Gastrocnemius medialis (tissue), 4 donors: ENCODE data around the gene GJA9. TPM values are rescaled to one million over a fixed set of nuclear protein-coding genes. Genes with fewer than 3 reads are reported as not detected.

Source experiments
- ATAC-seq, 2 donors: fragments of 150-250 bp; one replicate each; pipeline ENCODE4 v1.9.1; 2016
- DNase-seq, 2 donors: peaks; one replicate each; pipeline ENCODE4 v3.0.0-alpha.2; 2019
- H3K27ac ChIP-seq, 4 donors: fragments of 200-600 bp; sonication (generic); 1 replicate in 1 of 4; 2 replicates in 3 of 4; pipeline ENCODE4 v1.5.1; 2016 to 2018; ENCODE audit warnings: mild to moderate bottlenecking in 2 of 4, moderate library complexity in 1 of 4
- H3K27me3 ChIP-seq, 3 donors: fragments of 200-600 bp; sonication (generic) in 2 of 3; 1 replicate in 1 of 3; 2 replicates in 2 of 3; pipeline versions ENCODE4 v1.5.1 to v1.6.0; 2016 to 2019; ENCODE audit warnings: mild to moderate bottlenecking in 1 of 3, moderate library complexity in 1 of 3
- H3K36me3 ChIP-seq, 2 donors: fragments of 200-600 bp; sonication (generic) in 1 of 2; one replicate each; pipeline ENCODE4 v1.5.1; 2017 to 2018
- H3K4me1 ChIP-seq, 2 donors: fragments of 200-600 bp; sonication (generic) in 1 of 2; one replicate each; pipeline ENCODE4 v1.5.1; 2016 to 2017; ENCODE audit warnings: mild to moderate bottlenecking in 2 of 2
- H3K4me3 ChIP-seq, 4 donors: fragments of 200-600 bp; sonication (generic) in 3 of 4; 1 replicate in 1 of 4; 2 replicates in 3 of 4; pipeline ENCODE4 v1.5.1; 2016 to 2019; ENCODE audit warnings: mild to moderate bottlenecking in 2 of 4
- H3K9me3 ChIP-seq, 3 donors: fragments of 200-600 bp; sonication (generic) in 2 of 3; 1 replicate in 1 of 3; 2 replicates in 2 of 3; pipeline ENCODE4 v1.5.1; 2016 to 2019
- POLR2A ChIP-seq, 2 donors: fragments of 450-650 bp; IDR thresholded peaks; one replicate each; pipeline ENCODE4 v1.6.1; 2017; ENCODE audit warnings: antibody characterized with exemption in 2 of 2, mild to moderate bottlenecking in 2 of 2, moderate library complexity in 2 of 2
- in situ Hi-C, 4 donors: fragments of 200-750 bp; cut with MboI; loops; one replicate each; pipeline versions ENCODE4 v1.15.0 to v1.8.0; 2017; ENCODE audit warnings: low sequenced_read_pairs in 4 of 4
- intact Hi-C: fragments of 100-400 bp; cut with DNase I; formaldehyde crosslinking; loops from one replicate; pipeline ENCODE4 v1.15.1; 2023; ENCODE audit warnings: low total_unique reads
- total RNA-seq, 4 donors: library from RNA; depleted of rRNA; stranded (reverse); fragments of >200 nt; gene quantifications; one replicate each; pipeline versions ENCODE4 v1.1.0 to v1.2.3, GENCODE V29; 2016
- TF ChIP-seq, protein P1 (sequence below), 5 experiments: fragments of 450-650 bp in 3 of 5; fragments of 200-600 bp in 2 of 5; sonication (generic) in 2 of 5; IDR thresholded peaks in 4 of 5; conservative IDR thresholded peaks in 1 of 5; 1 replicate in 4 of 5; 2 replicates in 1 of 5; pipeline ENCODE4 v1.5.1; 2016 to 2019; ENCODE audit warnings: antibody characterized with exemption in 5 of 5, mild to moderate bottlenecking in 3 of 5, moderate library complexity in 3 of 5

GJA9 gene
- total RNA-seq, 4 donors from 2014 or later = not detected

DNA sequence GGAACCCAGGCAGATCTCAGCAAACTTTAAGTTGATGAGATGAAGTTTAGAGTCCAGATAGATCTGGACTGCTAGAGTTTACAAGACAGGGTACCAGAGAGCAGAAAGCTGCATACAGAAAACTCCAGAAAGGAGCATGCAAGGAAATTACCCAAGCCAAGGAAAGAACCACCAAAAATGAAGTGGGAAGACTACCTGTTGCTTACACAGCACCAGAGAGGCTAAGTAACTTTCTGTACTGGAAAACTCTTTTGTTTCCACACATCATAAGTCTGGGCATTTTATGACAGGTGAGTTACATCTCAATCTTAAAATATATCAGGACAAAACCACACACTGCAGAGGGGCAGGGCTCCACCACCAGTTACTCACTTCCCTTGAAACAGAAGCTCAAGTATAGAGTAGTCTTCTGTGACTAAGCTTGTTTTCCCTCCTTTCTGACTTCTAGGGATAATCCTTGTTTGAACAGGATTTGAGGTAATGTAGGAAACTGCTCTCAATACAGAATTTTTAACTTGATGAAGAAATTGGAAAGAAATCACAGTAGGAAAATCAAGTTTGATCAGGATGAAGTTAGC is 17.4 kb upstream of the GJA9 start:
- Histone ChIP-seq H3K4me3 (no peak overlapping the region), H3K4me1 (no peaks in the 10 kb centered on the region), H3K27ac (no peak overlapping the region), H3K36me3 (no peaks in the 10 kb centered on the region), H3K9me3 (no peaks in the 10 kb centered on the region), H3K27me3 (no peaks in the 10 kb centered on the region)
- intact Hi-C loops (no loop called here), in situ Hi-C loops (no loop called here)
- TF ChIP-seq, protein P1, sequence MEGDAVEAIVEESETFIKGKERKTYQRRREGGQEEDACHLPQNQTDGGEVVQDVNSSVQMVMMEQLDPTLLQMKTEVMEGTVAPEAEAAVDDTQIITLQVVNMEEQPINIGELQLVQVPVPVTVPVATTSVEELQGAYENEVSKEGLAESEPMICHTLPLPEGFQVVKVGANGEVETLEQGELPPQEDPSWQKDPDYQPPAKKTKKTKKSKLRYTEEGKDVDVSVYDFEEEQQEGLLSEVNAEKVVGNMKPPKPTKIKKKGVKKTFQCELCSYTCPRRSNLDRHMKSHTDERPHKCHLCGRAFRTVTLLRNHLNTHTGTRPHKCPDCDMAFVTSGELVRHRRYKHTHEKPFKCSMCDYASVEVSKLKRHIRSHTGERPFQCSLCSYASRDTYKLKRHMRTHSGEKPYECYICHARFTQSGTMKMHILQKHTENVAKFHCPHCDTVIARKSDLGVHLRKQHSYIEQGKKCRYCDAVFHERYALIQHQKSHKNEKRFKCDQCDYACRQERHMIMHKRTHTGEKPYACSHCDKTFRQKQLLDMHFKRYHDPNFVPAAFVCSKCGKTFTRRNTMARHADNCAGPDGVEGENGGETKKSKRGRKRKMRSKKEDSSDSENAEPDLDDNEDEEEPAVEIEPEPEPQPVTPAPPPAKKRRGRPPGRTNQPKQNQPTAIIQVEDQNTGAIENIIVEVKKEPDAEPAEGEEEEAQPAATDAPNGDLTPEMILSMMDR (IDR thresholded peaks at IDR 0.05 in 4 of 5, conservative IDR thresholded peaks at IDR 0.05 in 1 of 5) = no peak
- TF ChIP-seq POLR2A (IDR thresholded peaks at IDR 0.05) = no peak
- no peak for DNase-seq
- ATAC-seq = no peak

DNA sequence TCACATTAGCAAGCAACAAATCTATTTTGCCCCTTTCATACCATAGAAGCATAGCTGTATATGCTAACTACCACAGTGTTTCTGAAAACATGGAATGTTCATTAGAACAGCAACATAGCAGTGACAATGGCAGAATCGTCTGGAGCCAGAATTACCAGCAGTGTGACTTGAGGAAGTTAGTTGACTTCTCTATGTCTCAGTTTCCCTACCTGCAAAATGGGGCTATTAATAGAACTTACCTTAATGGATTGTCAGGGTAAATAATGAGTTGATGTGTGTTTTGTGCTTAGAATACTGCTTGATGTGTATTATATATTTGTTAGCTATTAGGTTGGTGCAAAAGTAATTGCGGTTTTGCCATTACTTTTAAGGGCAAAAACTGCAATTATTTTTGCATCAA is 14.8 kb upstream of the GJA9 start:
- ATAC-seq = no peak
- Histone ChIP-seq H3K4me3 (no peak overlapping the region), H3K27me3 (no peaks in the 10 kb centered on the region), H3K27ac (no peak overlapping the region), H3K36me3 (no peaks in the 10 kb centered on the region), H3K9me3 (no peaks in the 10 kb centered on the region), H3K4me1 (no peaks in the 10 kb centered on the region)
- TF ChIP-seq, protein P1 (IDR thresholded peaks at IDR 0.05 in 4 of 5, conservative IDR thresholded peaks at IDR 0.05 in 1 of 5) = no peak
- TF ChIP-seq POLR2A (IDR thresholded peaks at IDR 0.05) = no peak
- intact Hi-C loops (no loop called here), in situ Hi-C loops (no loop called here)
- no peak for DNase-seq

DNA sequence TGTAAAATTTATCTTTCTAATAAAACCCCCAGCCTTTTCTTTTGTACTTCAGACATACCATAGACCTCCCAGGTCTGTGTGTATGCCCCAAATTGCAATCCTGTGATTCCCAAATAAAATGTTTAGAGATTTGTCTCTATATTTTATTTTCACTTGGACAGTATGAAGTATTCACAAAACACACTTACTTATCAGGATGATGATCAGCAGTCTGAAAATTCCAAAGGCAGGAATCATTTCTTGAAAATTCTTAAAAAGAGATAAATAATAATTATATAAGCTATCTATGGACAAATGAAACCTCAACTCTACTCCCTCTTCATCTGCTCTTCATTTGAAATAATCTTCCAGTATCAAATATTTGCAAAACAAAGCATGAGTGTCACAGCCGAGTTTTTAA is 11.6 kb upstream of the GJA9 start:
- no peak for TF ChIP-seq POLR2A (IDR thresholded peaks at IDR 0.05)
- TF ChIP-seq, protein P1 (IDR thresholded peaks at IDR 0.05 in 4 of 5, conservative IDR thresholded peaks at IDR 0.05 in 1 of 5) = no peak
- in situ Hi-C loops (no loop called here), intact Hi-C loops (no loop called here)
- no peaks in the 10 kb centered on the region for H3K36me3 ChIP-seq
- H3K27me3 ChIP-seq = no peaks in the 10 kb centered on the region
- ATAC-seq (no peak), DNase-seq (no peak)
- H3K4me1 ChIP-seq = no peaks in the 10 kb centered on the region
- H3K4me3 ChIP-seq = no peak overlapping the region
- H3K9me3 ChIP-seq = no peaks in the 10 kb centered on the region
- no peak overlapping the region for H3K27ac ChIP-seq

DNA sequence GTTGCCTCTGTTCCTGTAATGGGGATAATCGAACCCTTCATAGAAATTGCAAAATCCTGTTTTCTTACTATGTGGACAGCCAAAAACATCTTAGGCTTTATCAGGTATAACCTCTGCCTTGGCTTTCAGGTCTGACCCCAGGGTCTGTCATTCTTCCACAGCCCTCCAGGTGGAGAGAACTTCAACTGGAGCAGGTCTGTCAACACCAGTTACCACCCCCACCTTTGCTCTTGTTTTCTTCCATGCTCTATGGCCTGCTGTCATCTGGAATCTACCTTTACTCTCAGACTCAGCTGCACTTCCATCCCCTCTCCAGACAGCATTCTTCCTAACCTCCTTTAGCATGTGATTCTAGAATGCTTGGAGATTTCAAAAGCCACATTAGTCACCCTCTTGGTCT is 10.4 kb upstream of the GJA9 start:
- Histone ChIP-seq H3K4me1 (no peaks in the 10 kb centered on the region), H3K4me3 (no peak overlapping the region), H3K36me3 (no peaks in the 10 kb centered on the region), H3K9me3 (no peaks in the 10 kb centered on the region), H3K27me3 (no peaks in the 10 kb centered on the region), H3K27ac (no peak overlapping the region)
- ATAC-seq (no peak), DNase-seq (no peak)
- intact Hi-C loops (no loop called here), in situ Hi-C loops (no loop called here)
- no peak for TF ChIP-seq POLR2A (IDR thresholded peaks at IDR 0.05)
- TF ChIP-seq, protein P1 (IDR thresholded peaks at IDR 0.05 in 4 of 5, conservative IDR thresholded peaks at IDR 0.05 in 1 of 5) = no peak

DNA sequence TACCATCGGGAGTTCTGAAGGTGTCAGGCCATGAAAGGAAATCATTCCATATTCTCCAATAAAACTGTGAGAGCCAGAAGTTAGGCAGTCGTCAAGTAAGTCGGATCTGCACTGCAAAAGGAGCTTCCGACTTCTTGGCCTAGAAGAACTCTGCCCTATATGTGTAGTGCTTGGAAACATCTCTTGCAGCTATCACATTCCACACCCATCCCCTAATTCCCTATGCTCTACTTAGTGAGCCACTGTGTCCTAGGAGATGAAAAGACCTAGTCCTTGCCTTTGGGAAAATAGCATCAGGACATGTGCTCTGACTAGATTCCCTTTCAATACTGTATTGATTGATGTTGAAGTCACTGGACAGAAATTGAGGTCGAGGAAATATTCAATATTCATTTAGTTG is 8.2 kb upstream of the GJA9 start:
- no peak for DNase-seq

More for the DNA sequence above, 8.2 kb upstream of the GJA9 start:
- no peaks in the 10 kb centered on the region for H3K36me3 ChIP-seq
- H3K27me3 ChIP-seq = no peaks in the 10 kb centered on the region
- no peak for ATAC-seq
- no peak overlapping the region for H3K4me3 ChIP-seq
- intact Hi-C loops = no loop called here
- no peaks in the 10 kb centered on the region for H3K4me1 ChIP-seq
- no peak overlapping the region for H3K27ac ChIP-seq
- no peaks in the 10 kb centered on the region for H3K9me3 ChIP-seq
- in situ Hi-C loops = no loop called here
- no peak for TF ChIP-seq POLR2A (IDR thresholded peaks at IDR 0.05)
- TF ChIP-seq, protein P1 (IDR thresholded peaks at IDR 0.05 in 4 of 5, conservative IDR thresholded peaks at IDR 0.05 in 1 of 5) = no peak
